NCI-H2107 (cell line): ENCODE measurements around the gene STC2.

Experiments used
- DNase-seq: peaks from one replicate; lab custom pipeline; 2025; lab: John Stamatoyannopoulos, UW

The STC2 gene

DNA sequence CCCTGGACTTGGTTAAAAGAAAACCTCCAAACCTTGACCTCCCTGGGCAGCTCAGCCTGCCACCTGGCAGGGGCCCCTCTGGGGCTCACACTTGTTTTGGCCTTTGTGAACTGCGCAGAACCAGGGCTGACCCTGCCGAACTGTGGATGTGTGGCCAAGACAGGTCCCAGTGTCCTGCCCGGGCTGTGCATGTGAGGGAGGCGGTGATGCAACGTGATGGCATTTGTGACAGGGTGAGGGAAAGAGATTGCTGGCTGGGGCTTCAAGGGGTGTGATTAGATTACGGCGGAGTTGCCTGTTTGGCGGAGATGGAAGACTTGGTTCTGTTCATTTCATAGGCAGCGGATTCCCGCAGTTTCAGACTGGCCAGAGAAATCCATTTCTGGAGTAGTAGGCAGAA, 62.8 kb downstream of the STC2 start:
- no peak for DNase-seq
